SK-N-SH treated with all-trans-retinoic acid at 6 μM for 48 hours (cell line): ENCODE measurements around the gene ALG9.
A peak's percentile ranks its signal among the peaks of the same experiment; 100 is the strongest.

ENCODE experiments used
- ATAC-seq: fragments of 200-7000 bp; cut with Tn5 transposase; 3 replicates; pipeline ENCODE4 v1.9.1; 2020; ENCODE audit warnings: mild to moderate bottlenecking, moderate library complexity
- ARNTL ChIP-seq: fragments of 450-650 bp; formaldehyde crosslinking; IDR thresholded peaks from 2 replicates; pipeline ENCODE4 v1.5.0; 2020; ENCODE audit warnings: low read depth, mild to moderate bottlenecking, moderate library complexity, borderline replicate concordance
- BACH2 ChIP-seq: fragments of 250-450 bp; sonication (Bioruptor Pico); IDR thresholded peaks from 2 replicates; pipeline ENCODE4 v1.9.0; 2021; ENCODE audit warnings: mild to moderate bottlenecking, borderline replicate concordance
- CSDC2 ChIP-seq: fragments of 250-450 bp; sonication (Bioruptor Pico); IDR thresholded peaks from 2 replicates; pipeline ENCODE4 v1.5.0; 2020; ENCODE audit warnings: mild to moderate bottlenecking, moderate library complexity
- CSRNP3 ChIP-seq: fragments of 250-450 bp; sonication (Bioruptor Pico); IDR thresholded peaks from 2 replicates; pipeline ENCODE4 v1.5.1; 2021; ENCODE audit warnings: mild to moderate bottlenecking, moderate library complexity
- ESRRG ChIP-seq: fragments of 250-450 bp; sonication (Bioruptor Pico); IDR thresholded peaks from 2 replicates; pipeline ENCODE4 v1.6.1; 2021; ENCODE audit warnings: mild to moderate bottlenecking
- GLIS3 ChIP-seq: fragments of 250-450 bp; sonication (Bioruptor Pico); IDR thresholded peaks from 2 replicates; pipeline ENCODE4 v1.5.0; 2020; ENCODE audit warnings: mild to moderate bottlenecking, moderate library complexity
- ISL1 ChIP-seq: fragments of 250-450 bp; sonication (Bioruptor Pico); IDR thresholded peaks from 2 replicates; pipeline ENCODE4 v2.1.2; 2022; ENCODE audit warnings: mild to moderate bottlenecking, moderate library complexity
- OSR1 ChIP-seq: fragments of 250-450 bp; sonication (Bioruptor Pico); IDR thresholded peaks from 2 replicates; pipeline ENCODE4 v1.8.0; 2022; ENCODE audit warnings: moderate library complexity, mild to moderate bottlenecking, inconsistent platforms
- PATZ1 ChIP-seq: fragments of 250-450 bp; sonication (Bioruptor Pico); IDR thresholded peaks from 2 replicates; pipeline ENCODE4 v1.8.0; 2020; ENCODE audit warnings: mild to moderate bottlenecking, moderate library complexity, borderline replicate concordance
- POU6F1 ChIP-seq: fragments of 250-450 bp; sonication (Bioruptor Pico); IDR thresholded peaks from 2 replicates; pipeline ENCODE4 v1.8.0; 2021; ENCODE audit warnings: low read depth, mild to moderate bottlenecking, moderate library complexity, borderline replicate concordance
- PPARA ChIP-seq: fragments of 250-450 bp; sonication (Bioruptor Pico); IDR thresholded peaks from 2 replicates; pipeline ENCODE4 v1.5.0; 2020; ENCODE audit warnings: mild to moderate bottlenecking, borderline replicate concordance
- RARB ChIP-seq: fragments of 250-450 bp; sonication (Bioruptor Pico); IDR thresholded peaks from 2 replicates; pipeline ENCODE4 v1.8.0; 2021; ENCODE audit warnings: mild to moderate bottlenecking, moderate library complexity
- SNAI2 ChIP-seq: fragments of 250-450 bp; sonication (Bioruptor Pico); IDR thresholded peaks from 2 replicates; pipeline ENCODE4 v1.5.0; 2020; ENCODE audit warnings: mild to moderate bottlenecking, moderate library complexity
- TOX ChIP-seq: fragments of 250-450 bp; sonication (Bioruptor Pico); IDR thresholded peaks from 2 replicates; pipeline ENCODE4 v1.8.0; 2021; ENCODE audit warnings: mild to moderate bottlenecking, moderate library complexity, borderline replicate concordance
- TSHZ2 ChIP-seq: fragments of 250-450 bp; sonication (Bioruptor Pico); IDR thresholded peaks from 2 replicates; pipeline ENCODE4 v1.5.0; 2020; ENCODE audit warnings: mild to moderate bottlenecking, moderate library complexity
- ZC3H10 ChIP-seq: fragments of 250-450 bp; sonication (Bioruptor Pico); IDR thresholded peaks from 2 replicates; pipeline ENCODE4 v1.5.1; 2021; ENCODE audit warnings: mild to moderate bottlenecking, moderate library complexity
- ZFP3 ChIP-seq: fragments of 250-450 bp; sonication (Bioruptor Pico); IDR thresholded peaks from 2 replicates; pipeline ENCODE4 v1.5.0; 2020; ENCODE audit warnings: mild to moderate bottlenecking, moderate library complexity
- ZNF565 ChIP-seq: fragments of 450-650 bp; formaldehyde crosslinking; conservative IDR thresholded peaks from 2 replicates; pipeline ENCODE4 v1.5.0; 2020; ENCODE audit warnings: low read depth, mild to moderate bottlenecking, moderate library complexity
- ZNF70 ChIP-seq: fragments of 450-650 bp; formaldehyde crosslinking; IDR thresholded peaks from 2 replicates; pipeline ENCODE4 v1.5.0; 2020; ENCODE audit warnings: mild to moderate bottlenecking, moderate library complexity
- ZNF8 ChIP-seq: fragments of 450-650 bp; formaldehyde crosslinking; IDR thresholded peaks from 2 replicates; pipeline ENCODE4 v1.5.0; 2020; ENCODE audit warnings: mild to moderate bottlenecking, moderate library complexity

Gene ALG9

DNA sequence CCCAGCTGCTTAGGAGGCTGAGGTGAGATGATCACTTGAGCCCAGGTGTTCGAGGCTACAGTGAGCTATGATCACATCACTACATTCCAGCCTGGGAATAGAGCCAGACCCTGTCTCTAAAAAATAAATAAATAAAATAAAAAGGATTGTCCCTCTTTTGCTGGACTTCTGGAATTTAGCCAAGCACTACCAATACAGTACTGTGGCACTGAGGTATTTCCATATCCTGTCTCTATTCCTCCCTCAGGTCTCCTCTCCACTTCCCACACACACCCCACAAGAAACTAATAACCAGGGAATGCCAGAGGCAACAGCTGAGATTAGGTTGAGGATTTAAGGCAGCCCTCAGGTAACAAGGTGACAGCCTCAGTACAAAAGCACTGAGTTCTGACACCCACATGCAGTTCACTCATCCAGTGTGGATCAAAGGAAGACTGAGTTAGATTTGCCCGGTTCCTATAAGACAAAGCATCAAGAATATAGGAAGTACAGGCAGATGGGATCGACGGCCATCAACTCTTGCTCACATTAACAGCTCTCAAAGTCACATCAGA lies 100.7 kb downstream of the ALG9 start:
- ATAC-seq, result no peak
- TF ChIP-seq TOX (no peak), ZNF70 (CRISPR knock-in tag) (no peak), ESRRG (no peak)

GRCh38 chr11:111766834-111767142 lies 104.6 kb downstream of the ALG9 start:
- TF ChIP-seq BACH2 (CRISPR knock-in tag), result no peak
- no peak for TF ChIP-seq ISL1 (CRISPR knock-in tag)
- no peak for TF ChIP-seq PPARA
- TF ChIP-seq ESRRG, result no peak
- no peak for TF ChIP-seq SNAI2 (CRISPR knock-in tag)
- TF ChIP-seq CSDC2 (CRISPR knock-in tag), result no peak
- TF ChIP-seq TSHZ2 (CRISPR knock-in tag), result no peak
- no peak for TF ChIP-seq ZNF70 (CRISPR knock-in tag)
- TF ChIP-seq GLIS3, result no peak
- TF ChIP-seq ZNF8 (CRISPR knock-in tag), result no peak
- no peak for TF ChIP-seq ZFP3 (CRISPR knock-in tag)
- no peak for TF ChIP-seq RARB (CRISPR knock-in tag)
- TF ChIP-seq ZNF565 (CRISPR knock-in tag), result no peak

GRCh38 chr11:111765984-111766833 lies 105.2 kb downstream of the ALG9 start, which contains the start of gene PPP2R1B:
TSS of gene PPP2R1B (minus strand) at chr11:111766389. CDS start at chr11:111766361, 28 bp downstream.
- TF ChIP-seq PATZ1 (CRISPR knock-in tag) (no peak), TOX (no peak), ZC3H10 (no peak), SNAI2 (CRISPR knock-in tag) (no peak), ISL1 (CRISPR knock-in tag) (no peak), ARNTL (no peak), ZNF565 (CRISPR knock-in tag) (no peak), GLIS3 (no peak)
- TF ChIP-seq, all 23 proteins: peak for 0
- ATAC-seq, result peak; percentile 94

More at GRCh38 chr11:111766834-111767142, 104.6 kb downstream of the ALG9 start:
- peak; percentile 58 for ATAC-seq

DNA sequence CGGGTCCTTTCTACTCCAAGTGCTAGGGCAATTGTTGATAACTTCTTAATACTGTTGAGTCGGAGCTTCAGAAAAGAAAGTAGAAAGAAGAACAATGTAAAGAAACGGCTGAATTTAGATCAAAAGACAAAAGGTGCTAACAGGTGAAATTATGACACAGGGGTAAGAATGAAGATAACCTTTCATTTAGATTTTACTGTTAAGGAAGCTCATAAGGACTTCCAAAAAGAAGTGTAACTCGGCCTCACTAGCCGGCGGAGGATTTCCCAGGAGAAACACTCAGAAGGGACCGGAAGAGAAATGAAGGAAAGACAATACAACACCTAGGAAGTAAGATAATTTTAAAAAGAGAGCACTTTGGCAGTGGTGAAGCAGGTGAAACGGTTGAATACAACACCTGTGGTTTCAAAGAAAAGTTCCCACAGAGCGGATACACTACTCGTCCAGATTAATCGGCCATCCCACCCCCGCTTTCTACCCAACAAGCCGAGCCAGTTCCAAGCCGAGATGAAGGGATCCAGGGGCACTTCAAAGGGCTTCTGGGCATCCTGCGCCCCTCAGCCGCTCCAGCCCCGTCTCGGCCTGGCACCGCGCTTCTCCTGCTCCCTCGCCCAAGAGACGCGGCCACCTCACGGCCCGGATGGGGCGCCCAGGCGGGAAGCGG lies 105.9 kb downstream of the ALG9 start:
- peak; percentile 50 for ATAC-seq
- TF ChIP-seq SNAI2 (CRISPR knock-in tag), result no peak
- no peak for TF ChIP-seq PATZ1 (CRISPR knock-in tag)
- TF ChIP-seq CSRNP3 (CRISPR knock-in tag), result no peak
- TF ChIP-seq ISL1 (CRISPR knock-in tag), result no peak
- no peak for TF ChIP-seq GLIS3
- TF ChIP-seq ZC3H10, result no peak
- no peak for TF ChIP-seq OSR1 (CRISPR knock-in tag)
- TF ChIP-seq POU6F1, result no peak
- TF ChIP-seq PPARA, result no peak
- no peak for TF ChIP-seq BACH2 (CRISPR knock-in tag)
- no peak for TF ChIP-seq ESRRG
- TF ChIP-seq TSHZ2 (CRISPR knock-in tag), result no peak
- no peak for TF ChIP-seq ZFP3 (CRISPR knock-in tag)
